Muscle layer of colon (tissue), 2 donors: ENCODE measurements around the gene IP6K3.

Experiments used
- H3K27ac ChIP-seq: one replicate; pipeline ENCODE4 v1.7.0; 2013; ENCODE audit warnings: low read depth, mild to moderate bottlenecking, low read length, moderate library complexity
- H3K27me3 ChIP-seq, 2 donors: one replicate each; pipeline ENCODE4 v1.7.0; 2013; ENCODE audit warnings: low read length in 2 of 2, mild to moderate bottlenecking in 2 of 2; ENCODE audit not compliant: insufficient read depth in 2 of 2, control insufficient read depth in 1 of 2
- H3K36me3 ChIP-seq: one replicate; pipeline ENCODE4 v1.7.0; 2013; ENCODE audit warnings: mild to moderate bottlenecking, low read length; ENCODE audit not compliant: insufficient read depth
- H3K4me1 ChIP-seq: one replicate; pipeline ENCODE4 v1.7.0; 2013; ENCODE audit warnings: mild to moderate bottlenecking, low read length; ENCODE audit not compliant: insufficient read depth
- H3K4me3 ChIP-seq, 2 donors: one replicate each; pipeline ENCODE4 v1.7.0; 2013; ENCODE audit warnings: low read length in 2 of 2, low read depth in 1 of 2, mild to moderate bottlenecking in 1 of 2, moderate library complexity in 1 of 2
- H3K9ac ChIP-seq: one replicate; pipeline ENCODE4 v1.7.0; 2013; ENCODE audit warnings: low read length
- H3K9me3 ChIP-seq: one replicate; pipeline ENCODE4 v1.7.0; 2013; ENCODE audit warnings: mild to moderate bottlenecking, low read length
- donor health status: abdominal sarcoma.
- donor health status: Adenocarcinoma of cecum.

Gene IP6K3

DNA sequence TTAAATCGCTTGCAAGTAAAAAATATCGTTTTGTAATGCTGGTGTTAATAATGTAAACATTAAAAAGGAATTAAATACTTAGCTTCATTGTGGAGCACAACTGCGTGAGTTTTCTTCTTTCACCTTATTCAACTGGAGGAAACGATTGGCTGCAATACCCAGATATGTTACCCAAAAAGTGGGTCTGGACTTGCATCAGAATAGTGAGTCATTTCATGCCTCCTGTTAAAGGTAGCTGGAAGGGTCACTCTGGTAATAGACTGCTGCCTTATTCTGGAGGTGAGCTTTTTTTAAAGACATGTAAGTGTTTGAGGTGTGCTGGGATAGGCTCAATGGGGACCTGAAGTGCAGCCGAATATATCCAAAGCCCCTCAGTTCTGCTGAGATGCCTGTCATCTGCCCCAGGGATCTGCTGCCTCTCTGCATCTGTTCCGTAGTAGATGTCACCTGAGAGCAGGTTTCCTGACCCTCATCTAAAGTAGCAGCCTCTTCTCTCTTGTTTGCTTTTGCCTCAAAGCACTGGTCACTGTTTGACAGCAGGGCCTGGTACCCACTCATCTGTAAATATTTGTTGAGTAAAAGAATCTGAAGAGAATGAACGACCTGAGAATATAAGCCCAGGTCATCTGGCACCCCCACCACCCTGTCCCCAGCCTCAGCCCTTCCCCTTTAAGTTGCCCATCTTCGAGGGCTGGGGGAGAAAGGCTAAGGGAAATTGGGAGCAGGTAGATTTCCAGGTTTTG is 29.6 kb downstream of the IP6K3 start:
- Histone ChIP-seq H3K4me3 (no peak overlapping the region), H3K4me1 (peaks cover 10% of the 10 kb centered on the region), H3K27ac (no peak overlapping the region)

DNA sequence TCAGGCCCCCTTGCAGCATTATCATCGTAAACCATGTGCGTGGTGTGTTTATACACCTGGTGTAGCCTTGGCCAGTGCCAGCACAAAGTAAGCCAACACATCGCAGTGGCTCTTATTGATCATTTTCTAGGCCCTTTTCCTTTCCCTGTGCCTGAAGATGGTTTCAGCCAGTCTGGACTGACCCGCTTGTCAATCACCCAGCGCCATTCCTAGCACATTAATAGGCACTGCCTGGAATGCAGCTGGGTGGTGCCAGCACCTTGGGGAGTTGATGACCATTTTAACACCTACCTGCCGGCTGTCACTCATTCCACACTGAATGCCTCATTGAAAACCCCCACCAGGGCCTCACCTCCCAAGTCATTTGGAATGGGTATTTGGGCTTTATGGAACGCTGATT is 30.3 kb downstream of the IP6K3 start:
- no peak overlapping the region for H3K4me3 ChIP-seq
- no peak overlapping the region for H3K27ac ChIP-seq
- H3K9me3 ChIP-seq, result no peaks in the 10 kb centered on the region
- H3K36me3 ChIP-seq, result no peaks in the 10 kb centered on the region
- H3K9ac ChIP-seq, result no peak overlapping the region
- H3K27me3 ChIP-seq, result no peaks in the 10 kb centered on the region
- peaks cover 10% of the 10 kb centered on the region for H3K4me1 ChIP-seq

More for the DNA sequence above, 29.6 kb downstream of the IP6K3 start:
- Histone ChIP-seq H3K27me3 (no peaks in the 10 kb centered on the region), H3K9me3 (no peaks in the 10 kb centered on the region), H3K9ac (no peak overlapping the region), H3K36me3 (no peaks in the 10 kb centered on the region)

DNA sequence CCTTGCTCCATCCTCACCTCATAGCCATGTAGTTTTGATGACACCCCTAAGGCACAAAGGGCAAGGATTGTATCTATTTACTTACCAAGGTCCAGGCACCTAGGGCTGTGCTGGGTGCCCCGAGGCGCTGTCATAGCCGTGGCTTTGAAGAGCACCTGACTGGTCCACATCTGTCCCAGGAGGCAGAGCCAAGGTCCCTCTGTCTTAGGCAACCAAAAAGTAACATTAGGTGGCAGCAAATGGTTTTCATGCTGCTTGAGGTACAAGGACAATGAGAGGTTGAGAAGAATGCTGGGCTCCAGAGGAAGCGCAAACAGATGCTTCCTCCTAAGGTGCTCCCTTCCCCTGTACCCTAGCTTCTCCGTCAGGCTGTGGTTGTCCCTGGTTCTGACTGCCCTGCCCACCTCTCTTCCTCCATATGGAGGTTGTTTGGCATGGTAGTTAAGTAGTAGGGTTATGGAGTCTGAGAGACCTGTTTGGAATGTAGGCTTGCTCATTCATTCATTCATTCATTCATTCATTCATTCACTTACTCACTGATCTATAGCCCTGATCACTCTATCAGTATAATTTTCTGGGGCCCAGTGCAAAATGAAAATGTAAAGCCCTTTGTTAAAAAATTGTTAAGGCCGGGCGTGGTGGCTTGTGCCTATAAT is 32.2 kb downstream of the IP6K3 start:
- Histone ChIP-seq H3K9ac (no peak overlapping the region), H3K9me3 (no peaks in the 10 kb centered on the region), H3K36me3 (peaks cover 3% of the 10 kb centered on the region), H3K4me1 (peaks cover 22% of the 10 kb centered on the region), H3K4me3 (no peak overlapping the region), H3K27me3 (no peaks in the 10 kb centered on the region), H3K27ac (no peak overlapping the region)

DNA sequence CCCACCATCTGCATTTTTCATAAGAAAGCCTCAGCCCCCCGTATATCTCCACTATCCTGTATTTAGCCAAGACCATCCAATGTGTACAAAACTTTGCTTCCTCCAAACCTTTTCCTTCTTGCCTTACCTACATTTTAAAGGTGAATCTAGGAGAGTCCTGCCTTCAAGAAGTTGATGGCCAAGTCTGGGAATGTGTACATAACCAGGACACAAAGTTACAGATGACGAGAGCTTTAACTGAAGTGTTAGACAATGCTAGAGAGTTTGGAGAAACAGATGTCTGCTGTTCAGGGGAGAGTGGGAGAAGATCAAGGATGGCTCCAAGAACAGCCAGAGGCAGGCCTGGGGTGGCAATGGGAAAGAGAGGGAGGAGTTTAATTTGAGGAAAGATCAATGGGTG is 32.9 kb downstream of the IP6K3 start:
- no peaks in the 10 kb centered on the region for H3K9me3 ChIP-seq
- no peak overlapping the region for H3K4me3 ChIP-seq
- no peak overlapping the region for H3K9ac ChIP-seq
- peaks cover 22% of the 10 kb centered on the region for H3K4me1 ChIP-seq
- peaks cover 6% of the 10 kb centered on the region for H3K36me3 ChIP-seq
- H3K27me3 ChIP-seq, result no peaks in the 10 kb centered on the region
- H3K27ac ChIP-seq, result no peak overlapping the region

DNA sequence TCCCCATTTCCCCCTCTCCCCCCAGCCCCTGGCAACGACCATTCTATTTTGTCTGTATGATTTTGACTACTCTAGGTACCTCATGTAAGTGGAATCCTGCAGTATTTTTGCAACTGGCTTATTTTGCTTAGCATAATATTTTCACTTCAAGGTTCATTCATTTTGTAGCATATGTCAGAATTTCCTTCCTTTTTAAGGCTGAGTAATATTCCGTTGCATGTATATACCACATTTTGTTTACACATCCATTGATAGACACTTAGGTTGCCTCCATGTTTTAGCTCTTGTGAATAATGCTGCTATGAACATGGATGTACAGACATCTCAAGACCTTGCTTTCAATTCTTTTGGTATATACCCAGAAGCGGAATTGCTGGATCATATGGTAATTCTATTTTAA is 33.8 kb downstream of the IP6K3 start:
- Histone ChIP-seq H3K4me1 (peaks cover 22% of the 10 kb centered on the region), H3K27me3 (no peaks in the 10 kb centered on the region), H3K9ac (no peak overlapping the region), H3K4me3 (no peak overlapping the region), H3K36me3 (peaks cover 6% of the 10 kb centered on the region), H3K9me3 (no peaks in the 10 kb centered on the region), H3K27ac (no peak overlapping the region)

DNA sequence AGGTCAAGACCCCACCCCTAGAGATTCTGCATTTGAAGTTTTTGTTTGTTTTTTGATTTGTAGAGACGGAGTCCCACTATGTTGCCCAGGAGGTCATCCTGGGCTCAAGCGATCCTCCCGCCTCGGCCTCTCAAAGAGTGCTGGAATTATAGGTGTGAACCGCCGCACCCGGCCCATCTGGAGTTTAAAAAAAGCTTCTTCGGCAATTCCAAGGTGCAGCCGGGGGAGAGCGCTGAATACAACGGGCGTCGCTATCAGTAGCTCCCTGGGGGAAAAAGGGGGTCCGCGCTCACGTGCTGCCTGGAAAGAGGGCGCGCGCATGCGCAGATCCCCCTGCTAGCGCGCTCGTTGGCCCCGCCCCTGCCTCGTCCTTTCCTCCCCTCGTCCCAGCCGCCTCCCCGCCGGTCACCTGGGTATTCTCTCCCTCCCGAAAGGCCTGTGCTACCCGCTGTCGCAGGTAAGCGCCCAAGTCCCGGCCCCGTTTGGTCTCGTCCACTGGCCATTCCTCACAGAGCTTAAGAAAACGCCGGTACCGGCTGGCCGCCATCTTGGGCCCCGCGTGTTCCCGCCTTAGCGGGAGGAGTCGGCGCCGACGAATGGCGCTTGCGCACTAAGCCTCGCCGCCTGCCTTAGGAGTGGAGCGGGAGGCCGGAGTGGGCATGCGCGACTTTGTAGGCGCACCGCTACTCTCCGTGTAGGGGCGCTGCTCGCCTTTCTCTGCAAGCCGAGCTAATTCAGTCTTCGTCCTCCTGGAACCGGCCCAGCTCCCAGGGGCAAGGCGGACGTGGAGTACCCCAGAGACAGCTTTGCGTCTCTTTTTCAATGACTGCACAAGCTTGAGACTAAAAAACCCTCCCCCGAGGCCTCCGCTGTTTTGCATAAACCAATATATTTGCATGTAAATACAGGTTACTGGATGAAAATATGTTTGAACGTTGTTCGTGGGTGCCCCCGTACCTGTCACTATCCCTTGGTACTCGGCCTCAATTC is 35.3 kb downstream of the IP6K3 start, which contains the start of gene UQCC2:
Gene UQCC2, minus strand, starts transcription at position 561 of the 990 bp plus-strand sequence. Its CDS starts 14 bp downstream, at position 547.
- no peaks in the 10 kb centered on the region for H3K27me3 ChIP-seq
- H3K9me3 ChIP-seq, result no peaks in the 10 kb centered on the region
- peaks cover 6% of the 10 kb centered on the region for H3K36me3 ChIP-seq
- H3K9ac ChIP-seq, result peak within 1 kb of the TSS; percentile 55
- H3K27ac ChIP-seq, result peak within 1 kb of the TSS; percentile 85
- H3K4me1 ChIP-seq, result peaks cover 12% of the 10 kb centered on the region
- H3K4me3 ChIP-seq, result peak within 1 kb of the TSS; percentile 66 to 84

DNA sequence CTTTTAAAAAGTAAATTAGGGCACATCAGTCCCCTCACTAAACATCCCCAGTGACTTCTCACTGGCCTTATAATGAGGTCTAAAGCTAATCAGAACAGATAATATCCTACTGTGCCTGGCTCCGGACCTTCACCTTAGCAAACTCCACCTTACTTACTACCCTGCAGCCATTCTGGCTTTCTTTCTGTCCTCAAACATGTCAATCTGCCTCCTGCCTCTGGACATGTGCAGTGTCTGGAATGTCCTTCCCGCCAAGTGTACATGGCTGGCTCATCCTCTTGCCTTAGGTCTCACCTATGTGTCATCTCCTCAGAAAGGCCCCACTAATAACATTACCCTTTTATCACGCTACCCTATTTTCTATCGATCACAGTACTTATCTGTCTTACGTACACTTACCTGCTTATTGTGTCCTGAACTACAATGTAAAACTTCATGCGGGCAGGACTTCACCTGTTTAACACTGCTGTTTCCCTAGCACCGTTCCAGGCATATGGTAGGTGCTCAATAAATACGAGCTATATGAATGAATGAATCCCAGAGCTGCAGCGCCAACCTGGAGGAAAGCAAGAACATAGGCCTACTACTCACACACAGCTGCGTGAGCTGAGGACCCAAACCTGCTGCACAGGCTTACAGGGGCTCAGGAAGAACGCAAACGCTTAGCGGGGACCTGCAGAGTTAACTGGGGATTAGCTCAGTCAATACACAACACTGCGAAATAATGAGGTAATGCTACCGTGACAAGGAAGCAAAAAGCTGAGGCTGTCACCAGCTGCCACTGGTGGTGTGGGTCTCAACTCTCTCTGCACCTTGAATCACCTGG is 36.2 kb downstream of the IP6K3 start:
- H3K4me3 ChIP-seq, result peak overlapping the region; percentile 66 to 84
- H3K36me3 ChIP-seq, result peaks cover 6% of the 10 kb centered on the region
- peaks cover 12% of the 10 kb centered on the region for H3K4me1 ChIP-seq
- H3K9ac ChIP-seq, result peak overlapping the region; percentile 55
- H3K27me3 ChIP-seq, result no peaks in the 10 kb centered on the region
- H3K9me3 ChIP-seq, result no peaks in the 10 kb centered on the region
- H3K27ac ChIP-seq, result peak overlapping the region; percentile 85

DNA sequence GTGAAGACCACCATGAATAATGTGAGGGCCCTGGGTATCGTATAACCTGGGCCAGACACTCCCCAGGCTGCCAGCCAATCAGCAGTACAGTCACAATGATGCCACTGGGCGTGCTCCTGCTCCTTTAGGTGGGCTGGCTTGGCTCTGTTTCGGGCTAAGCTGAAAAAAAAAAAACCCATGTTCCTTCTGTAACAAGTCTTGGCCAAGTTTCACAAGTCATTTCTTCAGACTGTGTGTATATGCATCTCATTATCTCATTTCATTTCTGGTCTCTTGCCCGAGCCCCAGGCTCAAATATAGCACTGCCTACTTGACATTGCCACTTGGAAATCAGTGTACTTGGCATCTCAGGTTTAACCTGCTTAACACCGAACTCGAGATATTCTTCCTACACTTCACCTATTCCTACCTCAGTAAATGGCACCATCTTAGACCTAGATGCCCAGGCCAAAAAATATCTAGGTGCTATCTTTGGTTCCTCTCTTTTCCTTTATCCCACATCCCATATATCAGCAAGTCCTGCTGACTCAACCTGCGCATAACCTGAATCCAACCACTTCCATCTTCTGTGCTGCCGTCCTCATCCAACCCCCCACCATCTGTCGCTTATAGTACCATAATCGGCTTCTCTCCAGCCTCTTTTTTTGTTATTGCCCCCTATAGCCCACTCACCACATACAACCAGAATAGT is 37.0 kb downstream of the IP6K3 start:
- Histone ChIP-seq H3K9me3 (no peaks in the 10 kb centered on the region), H3K9ac (no peak overlapping the region), H3K4me3 (no peak overlapping the region), H3K27me3 (no peaks in the 10 kb centered on the region), H3K36me3 (peaks cover 6% of the 10 kb centered on the region), H3K27ac (no peak overlapping the region), H3K4me1 (peaks cover 12% of the 10 kb centered on the region)

DNA sequence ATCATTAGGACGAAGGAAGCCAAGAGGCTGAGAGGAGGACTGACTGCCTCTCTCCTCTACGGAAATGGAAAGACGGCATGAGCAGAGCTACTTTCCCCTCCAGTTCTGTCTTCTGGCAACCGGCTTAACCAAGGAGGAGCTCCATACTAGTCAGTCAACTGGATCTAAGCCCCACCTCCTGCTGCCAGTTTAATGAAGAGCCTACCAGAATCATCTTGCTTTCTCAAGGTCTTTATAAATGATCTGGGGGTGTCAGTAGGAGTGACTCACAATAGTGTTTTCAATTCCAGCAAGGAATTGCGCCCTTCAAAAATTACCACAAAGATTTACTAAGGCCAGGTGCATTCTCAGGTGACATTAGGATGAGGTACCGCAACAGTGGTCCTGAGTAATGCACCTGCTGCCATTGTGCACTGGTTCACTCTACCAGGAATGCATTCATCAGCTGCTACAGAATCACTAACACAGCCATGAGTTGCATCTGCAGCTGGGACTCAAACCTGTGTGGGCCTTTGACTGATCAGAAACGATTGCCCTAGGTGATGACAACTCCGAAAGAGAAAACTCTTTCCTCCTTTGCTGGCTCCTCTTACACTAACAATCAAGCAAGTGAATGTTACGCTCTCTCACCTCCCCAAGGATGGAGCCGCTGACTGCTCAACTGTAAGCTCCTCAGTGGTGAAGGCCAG is 38.0 kb downstream of the IP6K3 start:
- Histone ChIP-seq H3K9me3 (no peaks in the 10 kb centered on the region), H3K9ac (no peak overlapping the region), H3K4me3 (no peak overlapping the region), H3K27me3 (no peaks in the 10 kb centered on the region), H3K36me3 (peaks cover 6% of the 10 kb centered on the region), H3K27ac (no peak overlapping the region), H3K4me1 (peaks cover 12% of the 10 kb centered on the region)

DNA sequence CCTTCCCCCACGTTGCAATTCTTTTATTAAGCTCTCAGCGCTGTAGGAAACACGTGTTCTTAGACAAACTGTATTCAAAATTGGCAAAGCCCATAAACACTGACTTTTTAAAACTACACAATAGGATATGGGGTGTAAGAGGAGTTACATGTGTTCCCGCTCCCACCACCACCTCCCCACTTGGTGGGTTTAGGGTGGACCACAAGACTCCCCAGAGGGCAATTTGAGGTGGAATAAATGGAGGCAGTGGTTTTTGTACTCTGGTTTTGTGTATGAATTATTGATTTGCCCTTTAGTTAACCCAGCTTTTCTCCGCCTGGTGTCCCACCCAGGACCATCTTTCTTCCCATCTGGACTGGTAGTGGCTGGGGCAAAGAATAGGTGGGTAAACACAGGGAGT is 38.9 kb downstream of the IP6K3 start:
- Histone ChIP-seq H3K27me3 (no peaks in the 10 kb centered on the region), H3K9ac (no peak overlapping the region), H3K27ac (no peak overlapping the region), H3K36me3 (peaks cover 6% of the 10 kb centered on the region), H3K4me3 (no peak overlapping the region), H3K4me1 (peaks cover 12% of the 10 kb centered on the region), H3K9me3 (no peaks in the 10 kb centered on the region)
